Neuronal stem cell (in vitro differentiated cells): ENCODE data around the gene PGC.

Source experiments
- DNase-seq: peaks from one replicate; pipeline ENCODE4 v3.0.0-alpha.2; 2013; ENCODE audit warnings: low spot score
- H2AFZ ChIP-seq: one replicate; pipeline ENCODE4 v1.6.1; 2013; ENCODE audit warnings: mild to moderate bottlenecking, low read length, inconsistent platforms
- H2AK5ac ChIP-seq: 2 replicates; pipeline ENCODE4 v1.6.1; 2013; ENCODE audit warnings: low read depth, mild to moderate bottlenecking, inconsistent platforms, low read length, moderate library complexity, mixed read lengths
- H2BK120ac ChIP-seq: 2 replicates; pipeline ENCODE4 v1.6.1; 2013; ENCODE audit warnings: low read depth, mild to moderate bottlenecking, inconsistent platforms, low read length, moderate library complexity, mixed read lengths
- H2BK12ac ChIP-seq: one replicate; pipeline ENCODE4 v1.6.1; 2013; ENCODE audit warnings: low read length, inconsistent platforms
- H2BK15ac ChIP-seq: 2 replicates; pipeline ENCODE4 v1.6.1; 2013; ENCODE audit warnings: mild to moderate bottlenecking, low read length, inconsistent platforms, mixed read lengths
- H2BK5ac ChIP-seq: one replicate; pipeline ENCODE4 v1.6.1; 2013; ENCODE audit warnings: inconsistent platforms, mild to moderate bottlenecking, low read length, moderate library complexity
- H3K14ac ChIP-seq: one replicate; pipeline ENCODE4 v1.6.1; 2013; ENCODE audit warnings: low read length, inconsistent platforms
- H3K18ac ChIP-seq: 2 replicates; pipeline ENCODE4 v1.6.1; 2013; ENCODE audit warnings: low read length, inconsistent platforms
- H3K23ac ChIP-seq: 2 replicates; pipeline ENCODE4 v1.6.1; 2013; ENCODE audit warnings: low read depth, mild to moderate bottlenecking, mixed read lengths, low read length, inconsistent platforms; ENCODE audit not compliant: poor library complexity
- H3K27ac ChIP-seq: replicated peaks from 3 replicates; pipeline ENCODE4 v1.5.1; 2013; ENCODE audit warnings: low read length, inconsistent platforms
- H3K27me3 ChIP-seq, 3 experiments: 2 replicates each; pipeline ENCODE4 v1.6.1; 2013; ENCODE audit warnings: low read length in 3 of 3, mild to moderate bottlenecking in 2 of 3, inconsistent platforms in 1 of 3, low read depth in 1 of 3, mixed read lengths in 1 of 3, moderate library complexity in 1 of 3; ENCODE audit not compliant: control insufficient read depth in 3 of 3, insufficient read depth in 3 of 3
- H3K36me3 ChIP-seq, 2 donors: replicated peaks in 1 of 2; 2 replicates each; pipeline ENCODE4 v1.6.1; 2013; ENCODE audit warnings: low read length in 2 of 2; ENCODE audit not compliant: control insufficient read depth in 2 of 2, insufficient read depth in 2 of 2
- H3K4ac ChIP-seq: 2 replicates; pipeline ENCODE4 v1.6.1; 2013; ENCODE audit warnings: inconsistent platforms, mild to moderate bottlenecking, low read length, moderate library complexity
- H3K4me1 ChIP-seq, 2 donors: 1 replicate in 1 of 2; 2 replicates in 1 of 2; pipeline ENCODE4 v1.6.1; 2013; ENCODE audit warnings: low read length in 2 of 2, low read depth in 1 of 2; ENCODE audit not compliant: control insufficient read depth in 2 of 2, insufficient read depth in 1 of 2
- H3K4me2 ChIP-seq: one replicate; pipeline ENCODE4 v1.6.1; 2013; ENCODE audit warnings: mild to moderate bottlenecking, low read length, inconsistent platforms; ENCODE audit not compliant: insufficient read depth, poor library complexity, severe bottlenecking
- H3K4me3 ChIP-seq, 2 donors: 2 replicates each; pipeline ENCODE4 v1.5.1; 2013; ENCODE audit warnings: low read length in 2 of 2, mild to moderate bottlenecking in 2 of 2, inconsistent platforms in 1 of 2, moderate library complexity in 1 of 2
- H3K79me1 ChIP-seq: one replicate; pipeline ENCODE4 v1.6.1; 2013; ENCODE audit warnings: low read depth, mild to moderate bottlenecking, inconsistent platforms, low read length, moderate library complexity
- H3K9ac ChIP-seq: one replicate; pipeline ENCODE4 v1.6.1; 2013; ENCODE audit warnings: mild to moderate bottlenecking, low read depth, low read length, inconsistent platforms; ENCODE audit not compliant: poor library complexity
- H3K9me3 ChIP-seq, 2 donors: replicated peaks in 1 of 2; 2 replicates each; pipeline versions ENCODE3 to v1.6.1; 2013; ENCODE audit warnings: low read length in 2 of 2, mild to moderate bottlenecking in 2 of 2, inconsistent platforms in 1 of 2, low read depth in 1 of 2, mixed read lengths in 1 of 2, moderate library complexity in 1 of 2; ENCODE audit not compliant: control insufficient read depth in 2 of 2, insufficient read depth in 1 of 2
- H4K8ac ChIP-seq: one replicate; pipeline ENCODE4 v1.6.1; 2013; ENCODE audit warnings: low read depth, mild to moderate bottlenecking, inconsistent platforms, low read length, moderate library complexity
- H4K91ac ChIP-seq: one replicate; pipeline ENCODE4 v1.6.1; 2013; ENCODE audit warnings: low read length, low read depth, mild to moderate bottlenecking, inconsistent platforms; ENCODE audit not compliant: poor library complexity
- WGBS, 2 donors: extraction: QIAGEN DNeasy Blood & Tissue Kit; methylation state at CpG; one replicate each; pipeline ENCODE4 v1.1.7; 2013; ENCODE audit warnings: missing lambda C conversion rate in 2 of 2, mixed read lengths in 1 of 2; ENCODE audit not compliant: insufficient read length in 2 of 2, insufficient replicate concordance in 1 of 2; ENCODE audit errors: extremely low coverage in 2 of 2; 5-methylcytosine and 5-hydroxymethylcytosine counted together

The PGC gene

GRCh38 chr6:41790045-41790444, 42.8 kb upstream of the PGC start:
- no peak overlapping the region for H2BK15ac ChIP-seq
- H4K91ac ChIP-seq, result no peak overlapping the region
- no CpG with 5 or more reads among the region's 1 CpG for WGBS, 2 donors
- H3K4me2 ChIP-seq, result no peak overlapping the region
- H3K9me3 ChIP-seq, result no peaks in the 10 kb centered on the region
- H3K23ac ChIP-seq, result no peak overlapping the region
- H2AFZ ChIP-seq, result no peak overlapping the region
- H2BK5ac ChIP-seq, result no peak overlapping the region
- no peak overlapping the region for H3K4ac ChIP-seq
- H3K14ac ChIP-seq, result no peak overlapping the region
- H3K79me1 ChIP-seq, result no peaks in the 10 kb centered on the region
- H2AK5ac ChIP-seq, result no peak overlapping the region
- no peak overlapping the region for H3K9ac ChIP-seq
- H4K8ac ChIP-seq, result no peak overlapping the region
- no peak overlapping the region for H2BK120ac ChIP-seq
- peaks cover 17 to 59% of the 10 kb centered on the region in 2 donors for H3K36me3 ChIP-seq
- DNase-seq, result no peak
- no peaks in the 10 kb centered on the region for H3K27me3 ChIP-seq
- no peak overlapping the region for H3K27ac ChIP-seq
- H3K4me1 ChIP-seq, result peaks cover 2 to 5% of the 10 kb centered on the region in 2 donors
- no peak overlapping the region for H2BK12ac ChIP-seq
- H3K4me3 ChIP-seq, result no peak overlapping the region
- H3K18ac ChIP-seq, result no peak overlapping the region

DNA sequence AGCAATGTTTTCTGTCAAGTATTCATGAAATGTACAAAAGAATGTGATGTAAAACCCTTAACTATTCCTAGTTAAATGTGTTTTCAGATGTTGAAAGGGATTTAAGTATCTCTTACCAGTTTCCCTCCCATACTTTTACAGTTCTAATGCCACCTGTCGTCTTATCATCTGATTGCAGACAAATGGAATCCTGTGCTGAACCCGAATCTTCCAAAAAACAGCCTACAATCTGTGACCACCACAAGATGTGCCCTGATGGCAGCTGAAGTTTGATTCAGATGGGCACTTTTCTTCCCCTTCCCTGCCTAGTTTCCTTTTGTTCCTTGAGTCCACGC, 42.2 kb upstream of the PGC start:
- Histone ChIP-seq H3K23ac (no peak overlapping the region), H3K9me3 (no peaks in the 10 kb centered on the region), H3K4ac (no peak overlapping the region), H2AFZ (no peak overlapping the region), H3K4me2 (no peak overlapping the region), H3K27ac (no peak overlapping the region), H3K27me3 (no peaks in the 10 kb centered on the region), H2BK15ac (no peak overlapping the region), H2BK5ac (no peak overlapping the region), H4K91ac (no peak overlapping the region), H3K14ac (no peak overlapping the region), H3K36me3 (peaks cover 14 to 53% of the 10 kb centered on the region in 2 donors), H4K8ac (no peak overlapping the region), H2BK12ac (no peak overlapping the region), H3K9ac (no peak overlapping the region), H3K4me3 (no peak overlapping the region), H2AK5ac (no peak overlapping the region), H3K79me1 (no peaks in the 10 kb centered on the region), H3K18ac (no peak overlapping the region), H2BK120ac (no peak overlapping the region), H3K4me1 (peaks cover 2 to 5% of the 10 kb centered on the region in 2 donors)
- WGBS, 2 donors, result no CpG with 5 or more reads among the region's 3 CpGs
- no peak for DNase-seq

DNA sequence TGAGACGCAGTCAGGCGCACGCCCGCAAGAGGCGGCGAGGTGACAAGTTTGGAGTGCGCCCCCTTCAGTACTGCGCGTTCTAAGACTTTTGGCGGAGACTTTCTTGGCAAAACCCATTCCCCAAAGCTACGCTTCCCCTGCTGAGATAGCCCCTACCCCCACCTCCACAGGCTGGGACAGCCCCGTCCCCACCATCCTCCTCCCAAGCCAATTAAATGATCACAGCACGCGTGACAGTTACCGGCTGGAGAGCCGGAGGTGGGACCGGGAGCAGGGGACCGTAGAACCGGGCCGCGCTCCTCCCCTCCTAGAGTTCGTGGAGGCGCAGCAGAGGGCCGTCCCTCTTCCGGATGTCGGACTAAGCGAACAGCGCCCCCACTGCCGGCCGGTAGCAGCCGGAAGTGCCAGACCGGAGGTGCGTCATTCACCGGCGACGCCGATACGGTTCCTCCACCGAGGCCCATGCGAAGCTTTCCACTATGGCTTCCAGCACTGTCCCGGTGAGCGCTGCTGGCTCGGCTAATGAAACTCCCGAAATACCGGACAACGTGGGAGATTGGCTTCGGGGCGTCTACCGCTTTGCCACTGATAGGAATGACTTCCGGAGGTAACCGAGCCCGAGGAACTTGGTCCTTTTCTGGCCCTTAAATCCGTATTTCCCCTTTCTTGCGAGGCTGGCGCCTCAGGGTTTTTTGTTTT, 40.2 kb upstream of the PGC start, which contains the start of gene TOMM6:
Gene TOMM6 (plus strand): TSS at position 476 of the 699 bp plus-strand sequence. CDS start 4 bp downstream, at position 480.
- peak within 1 kb of the TSS; percentile 56 for H2BK5ac ChIP-seq
- DNase-seq, result peak; percentile 95
- H3K18ac ChIP-seq, result peak within 1 kb of the TSS; percentile 97
- no CpG with 5 or more reads among the region's 55 CpGs for WGBS, 2 donors
- H2BK12ac ChIP-seq, result no peak within 1 kb of the TSS
- H3K4me1 ChIP-seq, result peaks cover 2 to 5% of the 10 kb centered on the region in 2 donors
- H2AFZ ChIP-seq, result peak within 1 kb of the TSS; percentile 93
- peak within 1 kb of the TSS; percentile 66 for H3K27ac ChIP-seq
- peak within 1 kb of the TSS; percentile 93 for H3K9ac ChIP-seq
- H2BK15ac ChIP-seq, result no peak within 1 kb of the TSS
- peak within 1 kb of the TSS; percentile 77 for H2AK5ac ChIP-seq
- H3K9me3 ChIP-seq, result no peaks in the 10 kb centered on the region
- H3K4me3 ChIP-seq, result peak within 1 kb of the TSS; percentile 77 to 98
- H3K14ac ChIP-seq, result peak within 1 kb of the TSS; percentile 86
- no peaks in the 10 kb centered on the region for H3K79me1 ChIP-seq
- H3K4me2 ChIP-seq, result peak within 1 kb of the TSS; percentile 90
- H3K4ac ChIP-seq, result no peak within 1 kb of the TSS
- H2BK120ac ChIP-seq, result no peak within 1 kb of the TSS
- H3K27me3 ChIP-seq, result no peaks in the 10 kb centered on the region
- no peak within 1 kb of the TSS for H4K8ac ChIP-seq
- H4K91ac ChIP-seq, result peak within 1 kb of the TSS; percentile 35
- H3K23ac ChIP-seq, result peak within 1 kb of the TSS; percentile 81
- peaks cover 14 to 36% of the 10 kb centered on the region in 2 donors for H3K36me3 ChIP-seq

DNA sequence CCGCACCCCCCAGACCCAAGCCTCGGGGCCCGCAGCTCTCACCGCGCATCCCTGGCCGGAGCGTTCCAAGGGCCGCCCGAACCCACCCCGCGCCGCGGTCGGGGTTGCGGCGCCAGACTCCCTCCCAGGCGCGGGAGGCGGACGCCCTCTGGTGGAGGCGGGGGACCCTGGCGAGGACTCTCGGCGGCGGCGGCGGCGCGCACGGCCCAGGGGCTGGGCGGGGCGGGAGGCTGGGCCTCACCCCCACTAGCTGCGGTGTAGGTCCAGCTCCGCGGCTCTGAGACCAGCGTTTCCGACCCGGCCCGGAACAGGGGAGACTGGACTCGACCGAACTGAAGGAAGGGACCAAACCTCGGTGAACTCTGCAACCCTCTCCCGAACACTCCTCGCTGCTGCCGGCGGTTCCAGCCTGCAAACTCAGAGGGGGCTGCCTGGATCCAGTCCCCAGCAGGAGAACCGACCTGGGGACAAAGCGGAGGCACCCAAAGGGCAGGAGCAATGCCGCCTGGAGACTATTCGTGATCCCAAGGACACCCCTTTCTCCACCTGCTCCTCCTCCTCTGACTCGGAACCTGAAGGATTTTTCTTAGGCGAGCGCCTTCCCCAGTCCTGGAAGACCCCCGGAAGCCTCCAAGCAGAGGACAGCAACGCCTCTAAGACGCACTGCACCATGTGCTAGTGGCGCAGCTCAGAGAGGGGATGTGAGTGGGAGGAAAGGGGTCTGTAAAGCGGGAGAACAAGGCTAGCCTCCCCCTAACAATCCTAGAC, 39.4 kb upstream of the PGC start:
- peak overlapping the region; percentile 86 for H3K14ac ChIP-seq
- H2AK5ac ChIP-seq, result peak overlapping the region; percentile 97
- H3K79me1 ChIP-seq, result no peaks in the 10 kb centered on the region
- no peak overlapping the region for H2BK120ac ChIP-seq
- H3K9me3 ChIP-seq, result no peaks in the 10 kb centered on the region
- H3K4me3 ChIP-seq, result peak overlapping the region; percentile 77 to 98
- no peak overlapping the region for H2BK12ac ChIP-seq
- peak overlapping the region; percentile 66 for H3K27ac ChIP-seq
- peak overlapping the region; percentile 35 for H4K91ac ChIP-seq
- H3K4me2 ChIP-seq, result peak overlapping the region; percentile 90
- peak overlapping the region; percentile 93 for H2AFZ ChIP-seq
- DNase-seq, result peak; percentile 87
- peaks cover 2 to 5% of the 10 kb centered on the region in 2 donors for H3K4me1 ChIP-seq
- H3K9ac ChIP-seq, result peak overlapping the region; percentile 93
- H2BK15ac ChIP-seq, result peak overlapping the region; percentile 94
- no peak overlapping the region for H3K4ac ChIP-seq
- no peaks in the 10 kb centered on the region for H3K27me3 ChIP-seq
- WGBS, 2 donors, result no CpG with 5 or more reads among the region's 58 CpGs
- H4K8ac ChIP-seq, result no peak overlapping the region
- peak overlapping the region; percentile 56 for H2BK5ac ChIP-seq
- peak overlapping the region; percentile 66 for H3K23ac ChIP-seq
- peaks cover 14 to 29% of the 10 kb centered on the region in 2 donors for H3K36me3 ChIP-seq
- peak overlapping the region; percentile 96 for H3K18ac ChIP-seq
